ENCODE measurements around the gene CCKAR. TPM values are rescaled to one million over a fixed set of nuclear protein-coding genes. Genes with fewer than 3 reads are reported as not detected.
"Not testable (repeated sequence)": the region's sequence is repeated elsewhere in the genome, so short reads cannot be mapped to it uniquely, and the experiment has no call there.

The CCKAR gene
- total RNA-seq, 4 donors from 2014 or later, result not detected

DNA sequence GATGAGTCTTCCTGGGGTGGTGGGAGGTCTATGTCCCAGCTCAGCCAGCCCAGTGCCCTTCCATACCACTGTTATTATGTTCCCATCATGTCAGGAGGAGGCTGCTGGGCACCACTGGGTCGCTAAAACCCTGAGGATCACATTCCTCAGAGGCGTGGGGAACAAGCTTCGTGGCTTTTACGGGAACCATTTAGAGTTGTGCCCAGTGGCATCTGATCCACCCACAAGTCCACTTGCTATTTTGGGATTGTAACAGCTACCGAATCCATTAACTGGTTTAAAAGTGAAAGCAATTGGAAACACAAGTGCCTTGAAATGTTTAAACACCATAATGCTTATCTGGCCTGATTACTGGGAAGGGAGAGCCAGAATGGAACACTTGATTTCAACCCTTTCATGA, 13.1 kb upstream of the CCKAR start:
- TF ChIP-seq POLR2A (IDR thresholded peaks at IDR 0.05) (no peak), CTCF (IDR thresholded peaks at IDR 0.05) (no peak)
- Histone ChIP-seq H3K27me3 (no peaks in the 10 kb centered on the region), H3K4me1 (no peaks in the 10 kb centered on the region), H3K36me3 (no peaks in the 10 kb centered on the region), H3K4me3 (no peak overlapping the region), H3K27ac (no peak overlapping the region), H3K9me3 (no peaks in the 10 kb centered on the region)
- intact Hi-C loops (cut with DNase I; ENCODE audit: low total_unique reads), result no loop called here
- DNase-seq, result no peak

GRCh38 chr4:26500565-26500999, 10.3 kb upstream of the CCKAR start:
- H3K36me3 ChIP-seq; H3K4me1 ChIP-seq; H3K9me3 ChIP-seq; H3K4me3 ChIP-seq; intact Hi-C loops (cut with DNase I; ENCODE audit: low total_unique reads); H3K27ac ChIP-seq; H3K27me3 ChIP-seq; DNase-seq: not testable (repeated sequence)

DNA sequence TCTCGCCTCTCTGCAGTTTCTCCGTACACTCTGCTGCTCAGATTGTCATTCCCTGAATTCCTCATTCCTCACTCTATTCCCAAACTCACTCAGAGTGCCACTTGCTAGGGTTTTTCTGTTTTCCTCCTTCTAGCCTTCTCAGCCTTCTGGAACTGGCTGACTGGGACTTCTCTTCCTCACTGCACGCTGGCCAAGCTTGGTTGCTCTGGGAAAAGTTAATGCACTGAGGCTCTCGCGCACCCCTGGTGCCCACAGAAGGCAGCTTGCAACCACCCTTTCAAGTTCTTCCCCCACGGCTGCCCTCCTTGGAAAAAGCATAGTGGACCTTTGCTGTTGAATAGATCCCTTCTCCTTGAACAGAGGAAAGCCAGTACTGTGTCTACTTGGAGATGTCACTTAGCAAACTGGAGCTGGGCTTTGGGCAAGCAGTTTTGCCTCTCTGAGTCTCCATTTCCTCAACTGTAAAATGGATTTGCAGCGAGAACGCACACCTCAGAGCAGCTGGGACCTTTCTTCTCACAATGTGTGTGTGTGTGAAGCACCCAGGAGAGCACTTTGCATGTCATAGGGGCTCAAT, 6.0 kb upstream of the CCKAR start:
- Histone ChIP-seq H3K27ac (no peak overlapping the region), H3K27me3 (no peaks in the 10 kb centered on the region), H3K4me3 (no peak overlapping the region), H3K9me3 (no peaks in the 10 kb centered on the region), H3K4me1 (no peaks in the 10 kb centered on the region), H3K36me3 (no peaks in the 10 kb centered on the region)
- DNase-seq, result no peak
- intact Hi-C loops (cut with DNase I; ENCODE audit: low total_unique reads), result no loop called here
- TF ChIP-seq CTCF (IDR thresholded peaks at IDR 0.05) (no peak), POLR2A (IDR thresholded peaks at IDR 0.05) (no peak)

- no peak overlapping the region for H3K4me3 ChIP-seq
- no peaks in the 10 kb centered on the region for H3K36me3 ChIP-seq
These were observed 3.2 kb upstream of the CCKAR start for GRCh38 chr4:26493461-26493860.

DNA sequence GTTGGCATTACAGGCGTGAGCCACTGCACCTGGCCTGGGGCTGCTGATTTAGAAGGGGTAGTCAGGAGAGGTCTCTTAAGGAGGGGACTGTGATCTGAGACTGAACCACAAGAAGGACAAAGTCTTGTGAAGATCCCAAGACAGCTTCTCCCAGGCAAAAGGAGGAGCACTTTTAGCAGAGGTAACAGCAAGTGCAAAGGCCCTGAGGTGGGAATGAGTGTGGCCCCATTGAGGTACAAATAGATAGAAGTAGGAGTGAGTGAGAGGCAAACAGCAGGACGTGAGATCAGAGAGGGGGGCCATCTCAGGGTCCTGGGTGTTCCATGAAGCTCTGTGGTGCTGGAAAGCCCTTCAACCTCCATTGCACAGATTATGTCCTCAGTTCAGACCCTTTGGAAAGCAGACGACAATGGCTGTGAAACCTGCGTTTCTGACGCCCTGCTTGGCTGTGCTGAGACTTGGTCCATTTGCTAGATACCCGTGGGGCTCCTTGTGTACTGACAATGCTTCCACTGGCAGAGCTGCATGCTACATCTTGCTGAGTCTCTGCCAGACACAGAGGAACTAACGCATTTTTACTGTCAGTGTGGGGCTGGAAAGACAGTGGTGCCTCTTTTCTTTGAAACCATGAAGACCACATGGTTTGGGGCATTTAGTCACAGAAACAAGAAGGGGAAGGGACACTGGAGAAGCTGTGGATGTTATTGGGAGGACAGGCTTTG, 1.3 kb upstream of the CCKAR start:
- TF ChIP-seq POLR2A (IDR thresholded peaks at IDR 0.05) (no peak), CTCF (IDR thresholded peaks at IDR 0.05) (no peak)
- Histone ChIP-seq H3K27me3 (no peaks in the 10 kb centered on the region), H3K9me3 (no peaks in the 10 kb centered on the region), H3K4me1 (no peaks in the 10 kb centered on the region), H3K4me3 (no peak overlapping the region), H3K36me3 (no peaks in the 10 kb centered on the region), H3K27ac (no peak overlapping the region)
- intact Hi-C loops (cut with DNase I; ENCODE audit: low total_unique reads), result no loop called here
- DNase-seq, result no peak

More at GRCh38 chr4:26493461-26493860, 3.2 kb upstream of the CCKAR start:
- intact Hi-C loops (cut with DNase I; ENCODE audit: low total_unique reads), result no loop called here
- Histone ChIP-seq H3K27ac (no peak overlapping the region), H3K4me1 (no peaks in the 10 kb centered on the region), H3K9me3 (no peaks in the 10 kb centered on the region), H3K27me3 (no peaks in the 10 kb centered on the region)
- DNase-seq, result no peak
- TF ChIP-seq CTCF (IDR thresholded peaks at IDR 0.05) (no peak), POLR2A (IDR thresholded peaks at IDR 0.05) (no peak)
